ENCODE measurements around the gene CBX1.

The CBX1 gene

GRCh38 chr17:48048384-48049126, 52.7 kb downstream of the CBX1 start:
- H3K4me3 ChIP-seq (ENCODE audit: low read depth, low read length), result peak overlapping the region; percentile 83
- TF ChIP-seq, protein P1, sequence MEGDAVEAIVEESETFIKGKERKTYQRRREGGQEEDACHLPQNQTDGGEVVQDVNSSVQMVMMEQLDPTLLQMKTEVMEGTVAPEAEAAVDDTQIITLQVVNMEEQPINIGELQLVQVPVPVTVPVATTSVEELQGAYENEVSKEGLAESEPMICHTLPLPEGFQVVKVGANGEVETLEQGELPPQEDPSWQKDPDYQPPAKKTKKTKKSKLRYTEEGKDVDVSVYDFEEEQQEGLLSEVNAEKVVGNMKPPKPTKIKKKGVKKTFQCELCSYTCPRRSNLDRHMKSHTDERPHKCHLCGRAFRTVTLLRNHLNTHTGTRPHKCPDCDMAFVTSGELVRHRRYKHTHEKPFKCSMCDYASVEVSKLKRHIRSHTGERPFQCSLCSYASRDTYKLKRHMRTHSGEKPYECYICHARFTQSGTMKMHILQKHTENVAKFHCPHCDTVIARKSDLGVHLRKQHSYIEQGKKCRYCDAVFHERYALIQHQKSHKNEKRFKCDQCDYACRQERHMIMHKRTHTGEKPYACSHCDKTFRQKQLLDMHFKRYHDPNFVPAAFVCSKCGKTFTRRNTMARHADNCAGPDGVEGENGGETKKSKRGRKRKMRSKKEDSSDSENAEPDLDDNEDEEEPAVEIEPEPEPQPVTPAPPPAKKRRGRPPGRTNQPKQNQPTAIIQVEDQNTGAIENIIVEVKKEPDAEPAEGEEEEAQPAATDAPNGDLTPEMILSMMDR (IDR thresholded peaks at IDR 0.05; ENCODE audit: borderline replicate concordance, insufficient read depth, low read depth, low read length), result no peak

- TF ChIP-seq, protein P1 (IDR thresholded peaks at IDR 0.05; ENCODE audit: borderline replicate concordance, insufficient read depth, low read depth, low read length), result no peak
- H3K4me3 ChIP-seq (ENCODE audit: low read depth, low read length), result peak within 1 kb of the TSS; percentile 83
Observed at GRCh38 chr17:48047741-48048383, 53.4 kb downstream of the CBX1 start, which contains the start of gene NFE2L1. NFE2L1 (plus strand) TSS chr17:48048359; CDS start chr17:48051119, 2,760 bp downstream.

GRCh38 chr17:48047113-48047740, 54.1 kb downstream of the CBX1 start:
- peak overlapping the region; percentile 64 for H3K4me3 ChIP-seq (ENCODE audit: low read depth, low read length)
- TF ChIP-seq, protein P1 (IDR thresholded peaks at IDR 0.05; ENCODE audit: borderline replicate concordance, insufficient read depth, low read depth, low read length), result no peak

- peak overlapping the region; percentile 64 for H3K4me3 ChIP-seq (ENCODE audit: low read depth, low read length)
- TF ChIP-seq, protein P1 (IDR thresholded peaks at IDR 0.05; ENCODE audit: borderline replicate concordance, insufficient read depth, low read depth, low read length), result no peak
Observed at GRCh38 chr17:48046296-48046695, 55.0 kb downstream of the CBX1 start.

- TF ChIP-seq, protein P1 (IDR thresholded peaks at IDR 0.05; ENCODE audit: borderline replicate concordance, insufficient read depth, low read depth, low read length), result no peak
- no peak overlapping the region for H3K4me3 ChIP-seq (ENCODE audit: low read depth, low read length)
Observed at GRCh38 chr17:48045316-48046001, 55.8 kb downstream of the CBX1 start.

- H3K4me3 ChIP-seq (ENCODE audit: low read depth, low read length), result no peak overlapping the region
- TF ChIP-seq, protein P1 (IDR thresholded peaks at IDR 0.05; ENCODE audit: borderline replicate concordance, insufficient read depth, low read depth, low read length), result no peak
Observed at GRCh38 chr17:48044851-48045250, 56.4 kb downstream of the CBX1 start.
